Glutamatergic neuron (in vitro differentiated cells): ENCODE data around the gene MOGAT1. TPM values are rescaled to one million over a fixed set of nuclear protein-coding genes. Genes with fewer than 3 reads are reported as not detected.

Experiments used
- DNase-seq: peaks from one replicate; pipeline ENCODE4 v3.0.0; 2022
- H3K27ac Mint-ChIP-seq: one replicate; pipeline ENCODE4 v1.8.0; 2020; ENCODE audit warnings: mild to moderate bottlenecking, mixed read lengths, inconsistent platforms; ENCODE audit not compliant: unreplicated experiment
- H3K27me3 Mint-ChIP-seq: one replicate; pipeline ENCODE4 v1.8.0; 2020; ENCODE audit warnings: mild to moderate bottlenecking, moderate library complexity, mixed read lengths, inconsistent platforms; ENCODE audit not compliant: unreplicated experiment
- H3K36me3 Mint-ChIP-seq: one replicate; pipeline ENCODE4 v1.8.0; 2020; ENCODE audit warnings: mild to moderate bottlenecking, mixed read lengths, inconsistent platforms; ENCODE audit not compliant: unreplicated experiment
- H3K4me1 Mint-ChIP-seq: one replicate; pipeline ENCODE4 v1.8.0; 2020; ENCODE audit warnings: mild to moderate bottlenecking, low read depth, mixed read lengths, inconsistent platforms; ENCODE audit not compliant: unreplicated experiment
- H3K4me3 Mint-ChIP-seq: one replicate; pipeline ENCODE4 v1.8.0; 2020; ENCODE audit warnings: mild to moderate bottlenecking, mixed read lengths, inconsistent platforms; ENCODE audit not compliant: unreplicated experiment
- H3K9me3 Mint-ChIP-seq: one replicate; pipeline ENCODE4 v1.8.0; 2020; ENCODE audit warnings: mild to moderate bottlenecking, moderate library complexity, mixed read lengths, inconsistent platforms; ENCODE audit not compliant: unreplicated experiment
- total RNA-seq: library from RNA; stranded (reverse); fragmentation: NEBNext Ultra II Directional; extraction: Animal tissue kit (Norgen Biotek cat#: 25700); gene quantifications from one replicate; pipeline ENCODE4 v1.2.1, GENCODE V29; 2021; ENCODE audit not compliant: unreplicated experiment
- TF ChIP-seq, protein P1 (sequence below): fragments of 200-600 bp; sonication (generic); IDR thresholded peaks from one replicate; pipeline ENCODE4 v1.5.0; 2021; ENCODE audit not compliant: partially characterized antibody, unreplicated experiment

MOGAT1 gene
- total RNA-seq, 1 donor from 2014 or later = not detected

- no peaks in the 10 kb centered on the region for H3K4me1 Mint-ChIP-seq
- no peak for DNase-seq
- no peak overlapping the region for H3K4me3 Mint-ChIP-seq
- TF ChIP-seq, protein P1, sequence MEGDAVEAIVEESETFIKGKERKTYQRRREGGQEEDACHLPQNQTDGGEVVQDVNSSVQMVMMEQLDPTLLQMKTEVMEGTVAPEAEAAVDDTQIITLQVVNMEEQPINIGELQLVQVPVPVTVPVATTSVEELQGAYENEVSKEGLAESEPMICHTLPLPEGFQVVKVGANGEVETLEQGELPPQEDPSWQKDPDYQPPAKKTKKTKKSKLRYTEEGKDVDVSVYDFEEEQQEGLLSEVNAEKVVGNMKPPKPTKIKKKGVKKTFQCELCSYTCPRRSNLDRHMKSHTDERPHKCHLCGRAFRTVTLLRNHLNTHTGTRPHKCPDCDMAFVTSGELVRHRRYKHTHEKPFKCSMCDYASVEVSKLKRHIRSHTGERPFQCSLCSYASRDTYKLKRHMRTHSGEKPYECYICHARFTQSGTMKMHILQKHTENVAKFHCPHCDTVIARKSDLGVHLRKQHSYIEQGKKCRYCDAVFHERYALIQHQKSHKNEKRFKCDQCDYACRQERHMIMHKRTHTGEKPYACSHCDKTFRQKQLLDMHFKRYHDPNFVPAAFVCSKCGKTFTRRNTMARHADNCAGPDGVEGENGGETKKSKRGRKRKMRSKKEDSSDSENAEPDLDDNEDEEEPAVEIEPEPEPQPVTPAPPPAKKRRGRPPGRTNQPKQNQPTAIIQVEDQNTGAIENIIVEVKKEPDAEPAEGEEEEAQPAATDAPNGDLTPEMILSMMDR = no peak
- H3K36me3 Mint-ChIP-seq = no peaks in the 10 kb centered on the region
- H3K9me3 Mint-ChIP-seq = no peaks in the 10 kb centered on the region
- H3K27ac Mint-ChIP-seq = no peak overlapping the region
- H3K27me3 Mint-ChIP-seq = no peaks in the 10 kb centered on the region
These were observed 30.3 kb downstream of the MOGAT1 start for GRCh38 chr2:222701721-222702131.

GRCh38 chr2:222703091-222703490 lies 31.6 kb downstream of the MOGAT1 start:
- no peak for DNase-seq
- Mint-ChIP-seq H3K27me3 (no peaks in the 10 kb centered on the region), H3K4me1 (no peaks in the 10 kb centered on the region), H3K27ac (no peak overlapping the region), H3K4me3 (no peak overlapping the region), H3K9me3 (peaks cover 1% of the 10 kb centered on the region), H3K36me3 (no peaks in the 10 kb centered on the region)
- TF ChIP-seq, protein P1 = no peak

DNA sequence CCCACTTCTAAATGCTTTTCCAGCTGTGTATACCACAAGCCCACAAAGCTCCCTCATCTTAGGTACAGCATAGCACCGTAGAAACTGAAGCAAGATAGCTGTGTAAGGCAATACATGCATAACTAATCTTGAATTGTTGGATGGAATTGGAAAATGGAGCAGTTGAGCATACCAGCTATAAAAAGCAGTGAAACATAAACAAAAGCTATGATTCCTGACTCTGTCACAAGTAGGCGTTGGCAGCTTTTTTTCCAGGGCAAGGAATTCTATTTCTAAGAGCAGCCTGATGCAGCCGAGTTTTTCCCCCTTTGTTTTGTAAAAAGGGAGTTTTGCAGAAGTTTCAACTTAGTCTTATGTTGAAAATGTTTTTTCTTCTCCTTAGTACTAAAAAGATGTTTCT lies 32.4 kb downstream of the MOGAT1 start:
- TF ChIP-seq, protein P1 = no peak
- no peak overlapping the region for H3K27ac Mint-ChIP-seq
- H3K4me3 Mint-ChIP-seq = no peak overlapping the region
- H3K4me1 Mint-ChIP-seq = no peaks in the 10 kb centered on the region
- peaks cover 1% of the 10 kb centered on the region for H3K9me3 Mint-ChIP-seq
- H3K36me3 Mint-ChIP-seq = no peaks in the 10 kb centered on the region
- H3K27me3 Mint-ChIP-seq = no peaks in the 10 kb centered on the region
- DNase-seq = no peak

- no peak for DNase-seq
These were observed 35.2 kb downstream of the MOGAT1 start for GRCh38 chr2:222706616-222707015.

DNA sequence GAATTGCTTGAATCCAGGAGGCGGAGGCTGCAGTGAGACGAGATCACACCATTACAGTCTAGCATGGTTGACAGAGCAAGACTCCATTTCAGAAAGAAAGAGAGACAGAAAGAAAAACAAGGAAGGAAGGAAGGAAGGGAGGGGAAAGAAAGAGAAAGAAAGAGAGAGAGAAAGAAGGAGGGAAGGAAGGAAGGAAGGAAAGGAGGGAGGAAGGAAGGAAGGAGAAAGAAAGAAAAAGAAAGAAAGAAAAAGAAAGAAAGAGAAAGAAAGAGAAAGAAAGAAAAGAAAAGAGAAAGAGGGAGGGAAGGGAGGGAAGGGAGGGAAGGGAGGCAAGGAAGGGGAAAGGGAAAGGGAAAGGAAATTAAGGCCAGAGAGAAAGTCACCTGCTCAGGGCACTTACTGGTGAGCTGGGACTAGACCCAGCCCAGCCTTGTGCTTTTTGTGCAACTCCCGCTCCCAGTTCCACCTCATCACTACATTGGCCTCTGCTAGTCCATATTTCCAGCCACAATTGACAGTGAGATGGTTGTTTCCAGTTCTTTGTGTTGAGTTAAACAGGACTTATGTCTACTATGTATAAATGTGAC lies 35.7 kb downstream of the MOGAT1 start:
- H3K27me3 Mint-ChIP-seq = no peaks in the 10 kb centered on the region
- DNase-seq = no peak
- peaks cover 1% of the 10 kb centered on the region for H3K9me3 Mint-ChIP-seq
- TF ChIP-seq, protein P1 = no peak
- H3K4me3 Mint-ChIP-seq = no peak overlapping the region
- H3K4me1 Mint-ChIP-seq = peaks cover 5% of the 10 kb centered on the region
- H3K27ac Mint-ChIP-seq = no peak overlapping the region
- no peaks in the 10 kb centered on the region for H3K36me3 Mint-ChIP-seq

More at GRCh38 chr2:222706616-222707015, 35.2 kb downstream of the MOGAT1 start:
- H3K36me3 Mint-ChIP-seq = no peaks in the 10 kb centered on the region
- H3K4me1 Mint-ChIP-seq = peaks cover 5% of the 10 kb centered on the region
- no peak overlapping the region for H3K4me3 Mint-ChIP-seq
- H3K9me3 Mint-ChIP-seq = peaks cover 1% of the 10 kb centered on the region
- TF ChIP-seq, protein P1 = no peak
- no peak overlapping the region for H3K27ac Mint-ChIP-seq
- no peaks in the 10 kb centered on the region for H3K27me3 Mint-ChIP-seq
